Upper lobe of left lung (tissue), 6 donors: ENCODE data around the gene CCKAR. TPM values are rescaled to one million over a fixed set of nuclear protein-coding genes. Genes with fewer than 3 reads are reported as not detected.

ENCODE experiments used
- ATAC-seq, 2 donors: fragments of 200-7000 bp; cut with Tn5 transposase; one replicate each; pipeline ENCODE4 v1.9.1; 2022; ENCODE audit warnings: mild to moderate bottlenecking in 2 of 2, moderate library complexity in 2 of 2; ENCODE audit not compliant: low FRiP score in 2 of 2
- DNase-seq, 2 donors: peaks; one replicate each; pipeline ENCODE4 v3.0.0-alpha.2; 2019 to 2020
- H3K27ac ChIP-seq, 4 donors: fragments of 200-600 bp; sonication (generic); one replicate each; pipeline ENCODE4 v1.5.1; 2016 to 2019
- H3K27me3 ChIP-seq, 4 donors: fragments of 200-600 bp; sonication (generic); one replicate each; pipeline ENCODE4 v1.5.1; 2017 to 2019
- H3K36me3 ChIP-seq, 4 donors: fragments of 200-600 bp; sonication (generic); one replicate each; pipeline ENCODE4 v1.5.1; 2016 to 2019
- H3K4me1 ChIP-seq, 4 donors: fragments of 200-600 bp; sonication (generic); one replicate each; pipeline ENCODE4 v1.5.1; 2018 to 2019
- H3K4me3 ChIP-seq, 4 donors: fragments of 200-600 bp; sonication (generic); one replicate each; pipeline ENCODE4 v1.5.1; 2017 to 2019; ENCODE audit warnings: mild to moderate bottlenecking in 2 of 4, moderate library complexity in 1 of 4
- H3K9me3 ChIP-seq, 4 donors: fragments of 200-600 bp; sonication (generic); one replicate each; pipeline ENCODE4 v1.5.1; 2018 to 2019
- EP300 ChIP-seq, 4 donors: sonication (generic); formaldehyde crosslinking; IDR thresholded peaks; one replicate each; pipeline ENCODE4 v1.5.1; 2017; ENCODE audit warnings: antibody characterized with exemption in 4 of 4, control low read depth in 2 of 4
- POLR2A ChIP-seq, 4 donors: fragments of 450-650 bp; IDR thresholded peaks; one replicate each; pipeline ENCODE4 v1.5.1; 2016 to 2017; ENCODE audit warnings: antibody characterized with exemption in 4 of 4, mild to moderate bottlenecking in 2 of 4
- POLR2AphosphoS5 ChIP-seq, 2 donors: sonication (generic); formaldehyde crosslinking; IDR thresholded peaks; one replicate each; pipeline ENCODE4 v1.5.1; 2017; ENCODE audit warnings: antibody characterized with exemption in 2 of 2
- WGBS, 2 donors: methylation state at CpG; one replicate each; pipeline ENCODE4 v1.1.5; 2017 to 2018; 5-methylcytosine and 5-hydroxymethylcytosine counted together
- total RNA-seq, 6 donors: library from RNA; depleted of rRNA in 4 of 6; stranded (reverse); fragments of >200 nt in 4 of 6; gene quantifications; one replicate each; pipeline versions ENCODE4 v1.1.0 to v1.2.1, GENCODE V29; 2016 to 2021
- TF ChIP-seq, protein P1 (sequence below), 6 experiments: fragments of 450-650 bp in 4 of 6; fragments of 200-600 bp in 2 of 6; sonication (generic) in 2 of 6; IDR thresholded peaks; one replicate each; pipeline ENCODE4 v1.5.1; 2016 to 2019; ENCODE audit warnings: antibody characterized with exemption in 6 of 6
- donor health status: DM: no; HTN: no; CAD: no; lungs with moderate emphysema.
- donor health status: DM: no; HTN: yes; CAD: no; lungs with severe emphysema.

CCKAR gene
- total RNA-seq, 6 donors from 2014 or later, result not detected

GRCh38 chr4:26455571-26455970 is 34.7 kb downstream of the CCKAR start:
- Histone ChIP-seq H3K4me3 (no peak overlapping the region), H3K36me3 (no peaks in the 10 kb centered on the region), H3K9me3 (no peaks in the 10 kb centered on the region), H3K27me3 (no peaks in the 10 kb centered on the region), H3K27ac (no peak overlapping the region), H3K4me1 (peaks cover 0 to 5% (median 0%) of the 10 kb centered on the region in 4 donors)
- ATAC-seq (no peak), DNase-seq (no peak)
- WGBS, 2 donors, result 72 to 81% methylated on average over 2 of the region's 2 CpGs
- TF ChIP-seq POLR2A (IDR thresholded peaks at IDR 0.05) (no peak), EP300 (IDR thresholded peaks at IDR 0.05) (no peak), POLR2AphosphoS5 (IDR thresholded peaks at IDR 0.05) (no peak)
- TF ChIP-seq, protein P1, sequence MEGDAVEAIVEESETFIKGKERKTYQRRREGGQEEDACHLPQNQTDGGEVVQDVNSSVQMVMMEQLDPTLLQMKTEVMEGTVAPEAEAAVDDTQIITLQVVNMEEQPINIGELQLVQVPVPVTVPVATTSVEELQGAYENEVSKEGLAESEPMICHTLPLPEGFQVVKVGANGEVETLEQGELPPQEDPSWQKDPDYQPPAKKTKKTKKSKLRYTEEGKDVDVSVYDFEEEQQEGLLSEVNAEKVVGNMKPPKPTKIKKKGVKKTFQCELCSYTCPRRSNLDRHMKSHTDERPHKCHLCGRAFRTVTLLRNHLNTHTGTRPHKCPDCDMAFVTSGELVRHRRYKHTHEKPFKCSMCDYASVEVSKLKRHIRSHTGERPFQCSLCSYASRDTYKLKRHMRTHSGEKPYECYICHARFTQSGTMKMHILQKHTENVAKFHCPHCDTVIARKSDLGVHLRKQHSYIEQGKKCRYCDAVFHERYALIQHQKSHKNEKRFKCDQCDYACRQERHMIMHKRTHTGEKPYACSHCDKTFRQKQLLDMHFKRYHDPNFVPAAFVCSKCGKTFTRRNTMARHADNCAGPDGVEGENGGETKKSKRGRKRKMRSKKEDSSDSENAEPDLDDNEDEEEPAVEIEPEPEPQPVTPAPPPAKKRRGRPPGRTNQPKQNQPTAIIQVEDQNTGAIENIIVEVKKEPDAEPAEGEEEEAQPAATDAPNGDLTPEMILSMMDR (IDR thresholded peaks at IDR 0.05), result no peak

DNA sequence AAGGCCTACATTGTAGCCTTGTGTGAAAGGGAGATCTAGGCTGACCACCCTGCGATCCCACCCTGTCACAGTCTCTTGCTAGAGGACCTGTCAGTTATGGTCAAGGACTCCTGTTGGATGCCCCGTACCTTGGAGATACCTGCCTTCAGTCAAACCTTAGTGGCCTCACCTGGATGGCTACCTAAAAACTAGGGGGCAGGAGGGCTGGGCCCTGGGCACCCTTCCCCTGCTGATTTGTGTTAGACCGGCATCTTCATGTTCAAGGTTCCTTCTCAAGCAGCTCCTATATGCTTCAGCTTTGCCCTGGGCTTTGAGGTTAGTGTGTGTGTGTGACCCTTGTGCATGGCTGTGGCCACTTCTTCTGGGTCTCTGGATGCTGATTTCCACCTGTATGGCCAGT is 35.3 kb downstream of the CCKAR start:
- no peak for DNase-seq
- H3K4me3 ChIP-seq, result no peak overlapping the region
- TF ChIP-seq POLR2A (IDR thresholded peaks at IDR 0.05) (no peak), POLR2AphosphoS5 (IDR thresholded peaks at IDR 0.05) (no peak), EP300 (IDR thresholded peaks at IDR 0.05) (no peak)
- TF ChIP-seq, protein P1 (IDR thresholded peaks at IDR 0.05), result no peak
- H3K4me1 ChIP-seq, result peaks cover 0 to 5% (median 0%) of the 10 kb centered on the region in 4 donors
- no peak for ATAC-seq
- no peaks in the 10 kb centered on the region for H3K36me3 ChIP-seq
- no peak overlapping the region for H3K27ac ChIP-seq
- WGBS, 2 donors, result 97 to 98% methylated on average over 3 of the region's 3 CpGs
- H3K9me3 ChIP-seq, result no peaks in the 10 kb centered on the region
- no peaks in the 10 kb centered on the region for H3K27me3 ChIP-seq

DNA sequence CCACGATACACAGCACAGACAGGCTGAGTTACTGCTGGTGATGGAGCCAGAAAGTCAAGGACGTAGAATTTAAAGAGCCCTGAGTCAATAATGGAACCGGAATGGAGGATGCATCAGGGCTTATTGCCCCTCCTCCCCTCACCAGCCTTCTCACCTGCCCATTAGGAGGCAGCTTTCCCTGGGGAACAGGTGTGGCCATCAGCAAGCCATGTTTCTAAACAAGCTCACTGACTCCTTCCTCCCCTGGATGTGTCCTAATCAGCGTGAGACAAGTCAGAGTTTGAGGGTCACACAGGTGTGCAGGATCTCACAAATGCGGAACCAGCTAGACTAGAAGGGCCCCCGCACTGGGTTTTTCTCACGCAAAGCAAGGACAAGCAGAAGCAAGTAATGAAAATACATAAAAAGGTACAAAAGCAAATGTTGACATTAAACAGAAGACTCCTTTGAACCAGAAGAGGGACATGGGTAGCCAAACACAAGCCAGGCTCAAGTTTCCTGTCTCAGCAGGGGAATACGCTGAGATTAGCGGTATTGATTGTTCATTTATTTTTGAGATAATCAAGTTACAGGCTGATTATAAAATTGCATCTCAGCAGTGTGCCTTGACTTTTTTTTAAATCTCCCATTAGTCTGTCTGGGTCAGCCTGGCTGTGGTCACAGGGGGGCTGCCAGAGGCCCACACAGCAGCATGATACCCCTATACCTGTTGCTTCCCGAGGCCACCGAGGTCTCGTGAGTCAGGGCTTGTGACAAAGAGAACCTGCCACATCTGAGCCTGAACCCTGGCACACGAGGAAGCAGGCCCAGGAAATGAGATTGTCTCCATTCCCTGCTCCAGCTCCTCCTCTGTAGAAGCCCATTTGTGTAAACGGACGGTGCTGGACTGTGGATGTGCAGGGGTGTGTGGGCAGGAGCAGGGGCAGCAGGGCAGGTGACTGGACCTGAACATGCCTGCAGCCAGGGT is 37.4 kb downstream of the CCKAR start:
- Histone ChIP-seq H3K27me3 (no peaks in the 10 kb centered on the region), H3K9me3 (no peaks in the 10 kb centered on the region), H3K4me3 (no peak overlapping the region), H3K4me1 (no peaks in the 10 kb centered on the region), H3K27ac (no peak overlapping the region), H3K36me3 (no peaks in the 10 kb centered on the region)
- 61 to 63% methylated on average over 12 to 15 of the region's 15 CpGs for WGBS, 2 donors
- ATAC-seq (no peak), DNase-seq (peak; percentile 13 to 29)
- TF ChIP-seq EP300 (IDR thresholded peaks at IDR 0.05), result no peak
- TF ChIP-seq, protein P1 (IDR thresholded peaks at IDR 0.05), result no peak
- TF ChIP-seq POLR2AphosphoS5 (IDR thresholded peaks at IDR 0.05), result no peak
- TF ChIP-seq POLR2A (IDR thresholded peaks at IDR 0.05), result no peak

- DNase-seq, result no peak
Measured at GRCh38 chr4:26451597-26451996, 38.7 kb downstream of the CCKAR start.

More at GRCh38 chr4:26451597-26451996, 38.7 kb downstream of the CCKAR start:
- Histone ChIP-seq H3K27ac (no peak overlapping the region), H3K36me3 (no peaks in the 10 kb centered on the region), H3K27me3 (no peaks in the 10 kb centered on the region), H3K9me3 (no peaks in the 10 kb centered on the region), H3K4me1 (no peaks in the 10 kb centered on the region), H3K4me3 (no peak overlapping the region)
- TF ChIP-seq POLR2A (IDR thresholded peaks at IDR 0.05), result no peak
- TF ChIP-seq, protein P1 (IDR thresholded peaks at IDR 0.05), result no peak
- no peak for TF ChIP-seq EP300 (IDR thresholded peaks at IDR 0.05)
- TF ChIP-seq POLR2AphosphoS5 (IDR thresholded peaks at IDR 0.05), result no peak
- 64 to 76% methylated on average over 3 of the region's 3 CpGs for WGBS, 2 donors
- no peak for ATAC-seq
